ENCODE results near the gene TMEM131.

The TMEM131 gene

GRCh38 chr2:98020992-98021713 lies 25.4 kb upstream of the TMEM131 start:
- no peak for DNase-seq

- no peak for DNase-seq
Observed at GRCh38 chr2:98020516-98020915, 24.8 kb upstream of the TMEM131 start.

GRCh38 chr2:98016908-98017670 lies 21.3 kb upstream of the TMEM131 start:
- DNase-seq, result no peak

- DNase-seq, result no peak
Observed at GRCh38 chr2:98015671-98016070, 19.9 kb upstream of the TMEM131 start.

GRCh38 chr2:98014379-98014778 lies 18.6 kb upstream of the TMEM131 start:
- DNase-seq, result no peak

- DNase-seq, result no peak
Observed at GRCh38 chr2:98013407-98014042, 17.8 kb upstream of the TMEM131 start.

- no peak for DNase-seq
Observed at GRCh38 chr2:98012561-98012991, 16.8 kb upstream of the TMEM131 start.

- no peak for DNase-seq
Observed at GRCh38 chr2:98009887-98010760, 14.4 kb upstream of the TMEM131 start.

- DNase-seq, result no peak
Observed at GRCh38 chr2:98008415-98008814, 12.7 kb upstream of the TMEM131 start.

- DNase-seq, result no peak
Observed at GRCh38 chr2:98006378-98006777, 10.6 kb upstream of the TMEM131 start.

- DNase-seq, result no peak
Observed at GRCh38 chr2:98004613-98005012, 8.9 kb upstream of the TMEM131 start.

GRCh38 chr2:98004047-98004446 lies 8.3 kb upstream of the TMEM131 start:
- DNase-seq, result no peak

GRCh38 chr2:97999536-97999935 lies 3.8 kb upstream of the TMEM131 start:
- no peak for DNase-seq

- no peak for DNase-seq
Observed at GRCh38 chr2:97998431-97999005, 2.8 kb upstream of the TMEM131 start.

GRCh38 chr2:97997784-97998392 lies 2.1 kb upstream of the TMEM131 start:
- DNase-seq, result peak; percentile 60

GRCh38 chr2:97996679-97997078 lies 931 bp upstream of the TMEM131 start:
- no peak for DNase-seq

- DNase-seq, result no peak
Observed at GRCh38 chr2:97995026-97995733, 568 bp downstream of the TMEM131 start.

GRCh38 chr2:97994476-97994875 lies 1.3 kb downstream of the TMEM131 start:
- DNase-seq, result no peak

GRCh38 chr2:97993926-97994325 lies 1.8 kb downstream of the TMEM131 start:
- DNase-seq, result no peak

GRCh38 chr2:97992836-97993825 lies 2.6 kb downstream of the TMEM131 start:
- no peak for DNase-seq

Measured in NCI-H1417 treated with DMSO at 0.1 percent for 48 hours (cell line).